ENCODE data around the gene SNX15.

Gene SNX15

GRCh38 chr11:65072631-65072966 is 45.4 kb downstream of the SNX15 start:
- Mint-ChIP-seq H3K4me3 (no peak overlapping the region), H3K36me3 (ENCODE audit: low read depth) (peaks cover under 1% of the 10 kb centered on the region), H3K9me3 (no peaks in the 10 kb centered on the region), H3K27ac (no peak overlapping the region), H3K27me3 (ENCODE audit: low read depth) (no peaks in the 10 kb centered on the region), H3K4me1 (no peaks in the 10 kb centered on the region)
- TF ChIP-seq CTCF (IDR thresholded peaks at IDR 0.05; ENCODE audit: unreplicated experiment in 3 of 3) = no peak

- H3K9me3 Mint-ChIP-seq = no peaks in the 10 kb centered on the region
- no peak for TF ChIP-seq CTCF (IDR thresholded peaks at IDR 0.05; ENCODE audit: unreplicated experiment in 3 of 3)
- H3K4me3 Mint-ChIP-seq = no peak overlapping the region
- H3K4me1 Mint-ChIP-seq = no peaks in the 10 kb centered on the region
- H3K27ac Mint-ChIP-seq = no peak overlapping the region
- H3K27me3 Mint-ChIP-seq (ENCODE audit: low read depth) = no peaks in the 10 kb centered on the region
- peaks cover 20% of the 10 kb centered on the region for H3K36me3 Mint-ChIP-seq (ENCODE audit: low read depth)
Observed at GRCh38 chr11:65077451-65077850, 50.2 kb downstream of the SNX15 start.

- TF ChIP-seq CTCF (IDR thresholded peaks at IDR 0.05; ENCODE audit: unreplicated experiment in 3 of 3) = peak; percentile 37 to 56 (median 48)
- Mint-ChIP-seq H3K27ac (no peak overlapping the region), H3K27me3 (ENCODE audit: low read depth) (no peaks in the 10 kb centered on the region), H3K36me3 (ENCODE audit: low read depth) (peaks cover 20% of the 10 kb centered on the region), H3K9me3 (no peaks in the 10 kb centered on the region), H3K4me1 (peaks cover 5% of the 10 kb centered on the region), H3K4me3 (peak overlapping the region in 2 of 3 experiments; percentile 17 to 37)
Observed at GRCh38 chr11:65078151-65078550, 50.9 kb downstream of the SNX15 start.

GRCh38 chr11:65078786-65079342 is 51.6 kb downstream of the SNX15 start:
- no peak overlapping the region for H3K27ac Mint-ChIP-seq
- H3K4me1 Mint-ChIP-seq = peaks cover 7% of the 10 kb centered on the region
- no peaks in the 10 kb centered on the region for H3K9me3 Mint-ChIP-seq
- no peak for TF ChIP-seq CTCF (IDR thresholded peaks at IDR 0.05; ENCODE audit: unreplicated experiment in 3 of 3)
- H3K4me3 Mint-ChIP-seq = peak overlapping the region in 1 of 3 experiments; percentile 54
- H3K27me3 Mint-ChIP-seq (ENCODE audit: low read depth) = no peaks in the 10 kb centered on the region
- peaks cover 20% of the 10 kb centered on the region for H3K36me3 Mint-ChIP-seq (ENCODE audit: low read depth)

- Mint-ChIP-seq H3K27me3 (ENCODE audit: low read depth) (no peaks in the 10 kb centered on the region), H3K27ac (peak overlapping the region; percentile 97 to 98 (median 97)), H3K36me3 (ENCODE audit: low read depth) (peaks cover 19% of the 10 kb centered on the region), H3K4me3 (peak overlapping the region; percentile 97 to 99 (median 98)), H3K4me1 (peaks cover 26% of the 10 kb centered on the region), H3K9me3 (no peaks in the 10 kb centered on the region)
- no peak for TF ChIP-seq CTCF (IDR thresholded peaks at IDR 0.05; ENCODE audit: unreplicated experiment in 3 of 3)
Observed at GRCh38 chr11:65083134-65083833, 56.0 kb downstream of the SNX15 start.

All from nephron (organoid).